Right ventricle myocardium inferior (tissue), 1 donor: ENCODE results near the gene SLC35F4. TPM values are rescaled to one million over a fixed set of nuclear protein-coding genes. Genes with fewer than 3 reads are reported as not detected.
"Not testable (repeated sequence)": the region's sequence is repeated elsewhere in the genome, so short reads cannot be mapped to it uniquely, and the experiment has no call there.

ENCODE experiments used
- ATAC-seq: fragments of 200-7000 bp; cut with Tn5 transposase; one replicate; pipeline ENCODE4 v1.9.1; 2020; ENCODE audit warnings: mild to moderate bottlenecking, moderate library complexity
- DNase-seq: peaks from one replicate; pipeline ENCODE4 v3.0.0; 2021; ENCODE audit errors: missing footprints
- intact Hi-C: fragments of 100-400 bp; cut with DNase I; formaldehyde crosslinking; loops from one replicate; pipeline ENCODE4 v1.11.0; 2022
- total RNA-seq: library from RNA; stranded (reverse); fragmentation: NEBNext Ultra II Directional; extraction: Animal tissue kit (Norgen Biotek cat#: 25700); gene quantifications from one replicate; pipeline ENCODE4 v1.2.1, GENCODE V29; 2021
- donor health status: DM: no; HTN: yes; CAD: no; lungs with severe emphysema.

Gene SLC35F4
- total RNA-seq, 1 donor from 2014 or later = not detected

- ATAC-seq = no peak
- no peak for DNase-seq
- intact Hi-C loops = no loop called here
Observed at GRCh38 chr14:57818511-57818910, 47.4 kb downstream of the SLC35F4 start.

- DNase-seq (no peak), ATAC-seq (no peak)
- intact Hi-C loops = no loop called here
Observed at GRCh38 chr14:57816568-57817284, 49.2 kb downstream of the SLC35F4 start.

GRCh38 chr14:57814726-57815125 is 51.2 kb downstream of the SLC35F4 start:
- ATAC-seq (no peak), DNase-seq (no peak)
- intact Hi-C loops = no loop called here

- intact Hi-C loops = no loop called here
- DNase-seq = no peak
- ATAC-seq = no peak
Observed at GRCh38 chr14:57812741-57813140, 53.2 kb downstream of the SLC35F4 start.

- ATAC-seq = no peak
- intact Hi-C loops = no loop called here
Observed at GRCh38 chr14:57811998-57812546, 53.8 kb downstream of the SLC35F4 start.

GRCh38 chr14:57809808-57810207 is 56.1 kb downstream of the SLC35F4 start:
- ATAC-seq (no peak), DNase-seq (no peak)
- intact Hi-C loops = no loop called here

More at GRCh38 chr14:57811998-57812546, 53.8 kb downstream of the SLC35F4 start:
- DNase-seq = no peak

GRCh38 chr14:57797160-57797559 is 68.7 kb downstream of the SLC35F4 start:
- ATAC-seq (no peak), DNase-seq (no peak)
- intact Hi-C loops = no loop called here

- intact Hi-C loops = no loop called here
- ATAC-seq (no peak), DNase-seq (no peak)
Observed at GRCh38 chr14:57796556-57796955, 69.3 kb downstream of the SLC35F4 start.

- DNase-seq (no peak), ATAC-seq (no peak)
- intact Hi-C loops = no loop called here
Observed at GRCh38 chr14:57785058-57785457, 80.8 kb downstream of the SLC35F4 start.

GRCh38 chr14:57771801-57772200 is 94.1 kb downstream of the SLC35F4 start:
- no peak for DNase-seq
- intact Hi-C loops = no loop called here
- no peak for ATAC-seq

- ATAC-seq (no peak), DNase-seq (no peak)
- intact Hi-C loops = no loop called here
Observed at GRCh38 chr14:57769863-57770523, 95.9 kb downstream of the SLC35F4 start.

GRCh38 chr14:57761800-57762199 is 104.1 kb downstream of the SLC35F4 start:
- intact Hi-C loops = no loop called here
- ATAC-seq = no peak

GRCh38 chr14:57760896-57761295 is 105.0 kb downstream of the SLC35F4 start:
- ATAC-seq (no peak), DNase-seq (no peak)
- intact Hi-C loops = no loop called here

More at GRCh38 chr14:57761800-57762199, 104.1 kb downstream of the SLC35F4 start:
- no peak for DNase-seq

GRCh38 chr14:57755018-57755521 is 110.8 kb downstream of the SLC35F4 start:
- intact Hi-C loops = no loop called here
- ATAC-seq = no peak
- DNase-seq = no peak

- DNase-seq (no peak), ATAC-seq (no peak)
- intact Hi-C loops = no loop called here
Observed at GRCh38 chr14:57754527-57754926, 111.4 kb downstream of the SLC35F4 start.

GRCh38 chr14:57753821-57754220 is 112.1 kb downstream of the SLC35F4 start:
- intact Hi-C loops = no loop called here
- DNase-seq = no peak
- ATAC-seq = no peak

GRCh38 chr14:57752142-57752695 is 113.7 kb downstream of the SLC35F4 start:
- intact Hi-C loops, ATAC-seq, DNase-seq: not testable (repeated sequence)

- no peak for DNase-seq
- intact Hi-C loops = no loop called here
- ATAC-seq = no peak
Observed at GRCh38 chr14:57751400-57751799, 114.5 kb downstream of the SLC35F4 start.

- no peak for ATAC-seq
- DNase-seq = no peak
- intact Hi-C loops = no loop called here
Observed at GRCh38 chr14:57749267-57749666, 116.6 kb downstream of the SLC35F4 start.

- intact Hi-C loops = no loop called here
- no peak for DNase-seq
Observed at GRCh38 chr14:57748279-57748678, 117.6 kb downstream of the SLC35F4 start.

More at GRCh38 chr14:57748279-57748678, 117.6 kb downstream of the SLC35F4 start:
- no peak for ATAC-seq
